GM18858 (cell line): Measurements from ENCODE around the gene SLC16A3.
"Not testable (repeated sequence)": the region's sequence is repeated elsewhere in the genome, so short reads cannot be mapped to it uniquely, and the experiment has no call there.

Experiments
- ATAC-seq: cut with Tn5 transposase; IDR thresholded peaks from one replicate; pipeline ENCODE4 v1.9.1; 2021; ENCODE audit not compliant: unreplicated experiment

SLC16A3 gene

DNA sequence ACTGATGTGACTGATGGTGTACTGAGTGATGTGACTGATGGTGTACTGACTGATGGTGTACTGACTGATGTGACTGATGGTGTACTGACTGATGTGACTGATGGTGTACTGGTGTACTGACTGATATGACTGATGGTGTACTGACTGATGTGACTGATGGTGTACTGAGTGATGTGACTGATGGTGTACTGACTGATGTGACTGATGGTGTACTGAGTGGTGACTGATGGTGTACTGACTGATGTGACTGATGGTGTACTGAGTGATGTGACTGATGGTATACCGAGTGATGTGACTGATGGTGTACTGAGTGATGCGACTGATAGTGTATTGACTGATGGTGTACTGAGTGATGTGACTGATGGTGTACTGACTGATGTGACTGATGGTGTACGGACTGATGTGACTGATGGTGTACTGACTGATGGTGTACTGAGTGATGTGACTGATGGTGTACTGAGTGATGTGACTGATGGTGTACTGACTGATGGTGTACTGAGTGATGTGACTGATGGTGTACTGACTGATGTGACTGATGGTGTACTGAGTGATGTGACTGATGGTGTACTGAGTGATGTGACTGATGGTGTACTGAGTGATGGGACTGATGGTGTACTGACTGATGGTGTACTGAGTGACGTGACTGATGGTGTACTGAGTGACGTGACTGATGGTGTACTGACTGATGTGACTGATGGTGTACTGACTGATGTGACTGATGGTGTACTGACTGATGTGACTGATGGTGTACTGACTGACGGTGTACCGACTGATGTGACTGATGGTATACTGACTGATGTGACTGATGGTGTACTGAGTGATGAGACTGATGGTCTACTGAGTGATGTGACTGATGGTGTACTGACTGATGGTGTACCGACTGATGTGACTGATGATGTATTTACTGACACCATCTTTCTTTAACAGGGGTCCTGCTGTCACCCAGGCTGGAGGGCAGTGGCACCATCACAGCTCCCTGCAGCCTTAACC, 31.4 kb downstream of the SLC16A3 start:
- not testable (repeated sequence) for ATAC-seq

DNA sequence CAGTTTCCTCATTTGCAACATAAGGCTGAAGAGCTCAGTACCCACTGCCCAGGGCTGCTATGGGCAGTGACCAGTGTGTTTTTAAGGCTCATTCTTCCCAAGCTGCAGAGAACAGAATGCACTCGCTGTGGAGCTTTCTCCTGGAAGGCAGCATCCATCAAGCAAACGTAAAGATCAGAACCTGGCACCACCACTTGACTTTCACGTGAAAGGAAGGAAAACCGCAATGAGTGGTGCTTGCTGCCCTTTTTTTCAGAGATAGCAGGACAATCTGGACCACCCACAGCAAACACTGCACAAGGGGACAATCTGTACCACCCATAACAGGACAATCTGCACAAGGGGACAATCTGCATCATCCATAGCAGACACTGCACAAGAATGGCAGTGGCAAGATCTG, 33.5 kb downstream of the SLC16A3 start:
- ATAC-seq, result no peak

DNA sequence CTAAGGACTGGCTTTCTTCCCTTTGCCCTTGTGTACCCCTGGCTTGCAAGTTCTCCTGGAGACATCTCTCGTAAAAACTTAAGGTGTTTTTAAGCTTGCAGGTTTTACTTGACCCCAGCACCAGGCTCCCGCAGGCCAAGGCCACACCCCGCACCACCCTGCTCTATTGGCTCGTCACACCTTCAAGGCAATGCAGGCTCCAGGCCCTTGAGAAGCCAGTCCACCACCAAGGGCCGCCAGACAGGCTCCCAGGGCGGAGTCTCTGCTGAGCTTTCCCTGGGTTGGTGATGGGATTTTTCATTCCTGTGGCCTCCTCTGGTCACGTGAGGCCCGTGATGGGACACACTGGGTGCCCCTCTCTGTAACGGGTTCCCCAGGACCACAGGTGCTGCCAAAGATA, 34.8 kb downstream of the SLC16A3 start:
- no peak for ATAC-seq

DNA sequence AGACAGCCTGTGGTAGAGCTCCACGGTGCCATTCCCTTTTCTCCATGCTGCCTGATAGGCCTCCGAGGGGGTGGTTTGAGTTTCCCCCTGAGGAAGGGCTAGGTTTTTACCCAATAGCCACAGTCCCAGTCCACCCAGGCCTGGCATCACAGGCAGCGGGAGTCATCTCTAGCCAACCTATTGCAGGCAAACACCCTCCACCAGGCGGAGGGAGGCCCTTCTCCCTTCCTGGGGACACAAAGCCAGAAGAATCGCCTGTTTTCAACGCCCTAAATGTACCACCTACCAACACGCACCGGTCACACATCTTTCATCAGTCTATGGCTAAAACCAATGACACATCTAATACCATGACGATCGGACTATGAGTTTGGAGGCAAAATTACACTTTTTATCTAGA, 37.3 kb downstream of the SLC16A3 start:
- ATAC-seq, result no peak

DNA sequence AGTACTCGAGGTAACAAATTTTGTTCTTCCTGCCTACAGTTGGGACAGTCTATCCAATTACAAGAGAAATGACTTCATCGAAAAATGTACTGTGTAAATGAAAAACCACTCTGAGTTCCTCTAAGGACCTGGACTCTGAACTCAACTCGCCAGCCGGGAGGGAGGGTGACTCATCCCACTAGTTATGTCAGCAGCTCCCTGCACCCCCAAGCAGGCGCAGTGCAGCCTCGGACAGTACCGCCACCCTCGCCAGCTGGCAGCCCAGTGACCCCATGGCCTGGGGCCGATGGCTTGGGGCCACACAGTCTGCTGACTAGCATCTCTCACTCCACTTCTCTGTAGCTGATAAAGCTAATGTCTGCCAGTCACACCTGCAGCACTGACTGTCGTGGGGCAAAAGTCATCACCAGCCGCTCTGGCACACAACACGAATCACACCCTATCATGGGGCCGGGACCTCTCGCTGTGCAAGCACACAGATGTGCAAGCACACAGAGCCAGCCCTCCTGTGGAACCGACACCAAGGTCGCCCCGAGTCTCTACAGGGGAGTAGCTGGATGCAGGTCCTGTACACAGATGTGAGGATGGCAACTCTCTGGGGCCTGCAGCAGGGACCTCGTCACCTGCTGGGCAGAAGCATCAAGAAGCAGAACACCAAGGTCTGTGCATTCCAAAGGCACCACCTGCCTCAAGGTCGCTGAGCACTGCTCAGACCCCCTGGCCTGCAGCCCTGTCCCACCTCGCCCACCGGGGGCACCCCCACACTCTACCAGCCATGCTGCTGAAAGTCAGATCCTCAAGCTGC, 38.9 kb downstream of the SLC16A3 start:
- ATAC-seq, result no peak

DNA sequence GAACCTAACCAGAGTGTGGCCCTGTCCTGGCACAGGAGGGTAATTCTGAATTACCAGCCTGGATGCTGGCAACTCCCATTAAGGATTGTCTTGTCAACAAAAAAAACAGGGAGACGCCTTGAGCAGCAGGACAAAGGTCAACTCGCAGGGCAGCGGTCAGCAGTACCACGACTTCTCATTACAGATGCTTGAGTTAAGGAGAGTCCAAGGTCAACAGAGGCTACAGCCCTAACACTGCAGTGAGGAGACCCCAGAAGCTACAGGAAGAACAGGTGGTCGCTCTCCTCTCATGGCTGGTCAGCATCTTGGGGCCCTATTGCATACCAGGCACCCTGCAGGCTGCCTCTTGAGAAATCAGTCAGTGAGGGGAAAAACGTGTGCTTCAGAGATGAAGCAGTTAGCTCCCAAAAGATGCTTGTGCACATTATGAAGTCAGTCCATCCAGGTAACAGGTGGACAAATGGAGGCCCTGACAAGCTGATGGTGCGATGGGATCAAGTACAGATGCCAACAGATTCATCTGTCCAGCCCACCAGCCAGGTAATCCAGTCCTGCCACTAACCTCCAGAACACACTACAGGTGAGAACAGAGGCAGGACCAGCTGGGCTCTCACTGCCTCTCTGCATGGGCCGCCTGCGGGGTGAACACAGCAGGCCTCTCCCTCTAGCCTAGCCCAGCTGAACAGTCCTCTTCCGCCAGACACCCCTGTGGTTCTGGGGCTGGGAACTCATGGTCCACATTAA, 40.5 kb downstream of the SLC16A3 start:
- ATAC-seq, result no peak

DNA sequence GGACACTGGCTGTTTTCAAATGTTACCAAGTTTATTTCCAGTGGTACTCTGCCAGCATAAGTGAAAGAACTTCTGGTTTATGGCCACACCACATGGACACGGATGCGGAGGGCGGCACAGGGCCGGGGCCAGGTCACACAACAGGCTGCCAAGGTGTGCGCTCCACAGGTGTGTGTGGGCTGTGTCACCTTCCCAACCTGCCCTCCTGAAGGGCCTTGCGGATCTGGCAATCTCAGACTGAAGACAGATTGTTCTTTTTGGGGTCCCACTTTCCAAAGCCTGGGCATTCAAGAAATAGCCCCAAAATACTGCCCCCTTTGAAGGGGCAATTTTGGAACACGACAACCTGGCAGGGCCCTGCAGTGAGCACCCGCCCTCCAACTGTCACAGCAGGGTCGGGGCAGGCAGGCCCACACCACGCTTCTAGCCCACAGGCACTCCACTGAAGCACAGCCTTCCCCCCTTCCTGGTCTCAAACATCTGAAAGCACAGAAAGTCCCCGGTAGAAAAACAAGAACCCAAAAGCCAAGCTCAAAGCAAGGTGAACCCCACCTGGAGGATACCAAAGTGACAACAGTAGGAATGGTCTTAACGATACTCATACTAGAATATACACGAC, 41.1 kb downstream of the SLC16A3 start:
- no peak for ATAC-seq

DNA sequence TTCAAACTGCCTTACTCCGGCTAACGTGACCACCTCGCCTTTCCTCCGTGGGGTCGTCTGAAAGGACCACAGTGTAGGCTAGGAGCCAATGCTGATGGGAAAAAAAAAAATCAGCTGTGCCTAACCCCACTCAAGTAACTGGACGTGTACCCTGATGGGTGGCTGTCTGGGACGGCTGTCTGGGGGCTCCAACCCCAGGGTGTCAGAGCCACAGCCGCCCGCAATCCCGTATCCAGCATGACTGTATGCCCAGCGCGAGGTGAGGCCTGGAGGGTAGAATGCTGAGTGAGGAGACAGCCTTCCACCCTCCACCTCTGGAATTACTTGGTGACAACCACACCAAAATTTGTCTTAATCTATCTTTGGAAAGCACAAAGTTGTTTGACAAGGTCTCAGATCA, 41.8 kb downstream of the SLC16A3 start:
- no peak for ATAC-seq

DNA sequence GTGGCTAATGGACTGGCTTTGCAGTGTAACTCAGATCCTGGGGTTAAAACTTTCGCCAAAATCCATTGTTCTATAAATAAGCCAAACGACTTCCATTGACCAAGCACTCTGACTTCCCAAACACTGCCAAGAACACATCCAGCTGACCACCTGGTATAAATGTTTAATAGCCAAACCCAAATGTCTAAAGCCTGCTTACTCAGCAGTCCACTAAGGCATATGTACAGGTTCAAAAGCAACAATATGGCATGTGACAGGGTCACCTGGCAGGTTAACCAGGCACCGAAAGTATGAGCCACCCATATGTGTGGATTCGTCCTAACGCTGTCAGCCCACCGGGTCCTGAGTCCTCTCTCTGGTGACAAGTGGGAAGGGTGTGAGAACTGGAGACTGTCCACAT, 42.6 kb downstream of the SLC16A3 start:
- ATAC-seq, result no peak

DNA sequence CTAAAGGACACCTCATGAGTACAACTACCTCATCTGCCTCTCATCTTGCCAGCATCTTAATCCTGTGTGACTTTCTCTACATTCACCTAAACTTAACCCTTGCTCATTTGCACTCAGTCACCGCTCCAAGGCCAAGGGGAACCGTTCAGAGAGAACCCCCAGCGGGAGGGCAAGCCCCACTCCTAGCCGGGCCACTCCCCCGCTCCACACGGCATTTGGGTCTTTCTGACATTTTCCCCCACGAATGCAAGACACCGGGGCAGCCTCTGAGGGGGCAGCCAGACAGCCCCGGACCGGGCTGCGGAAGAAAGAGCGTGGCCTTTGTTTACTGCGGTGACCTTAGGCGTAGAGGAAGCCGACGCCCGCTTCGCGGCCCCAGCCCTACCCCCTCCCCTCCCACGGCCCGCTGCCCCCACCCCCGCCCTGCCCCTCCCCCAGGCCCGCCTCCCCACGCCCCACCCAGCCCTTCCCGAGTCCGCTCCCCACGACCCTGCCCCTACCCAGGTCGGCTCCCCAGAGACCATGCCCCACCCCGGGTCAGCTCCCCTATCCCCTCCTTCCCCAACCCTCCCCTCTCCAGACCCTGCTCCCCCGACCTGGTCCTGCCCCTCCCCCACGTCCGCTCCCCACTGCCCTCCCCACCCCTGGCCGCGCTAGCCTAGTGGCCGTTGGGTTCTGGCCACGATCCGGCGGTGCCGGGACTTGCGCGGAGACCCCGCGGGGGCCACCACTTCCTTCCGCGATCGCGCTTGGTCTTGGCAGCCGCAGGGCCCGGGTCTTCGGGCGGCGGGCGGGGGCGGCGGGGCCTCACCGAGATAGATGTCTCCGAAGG, 43.9 kb downstream of the SLC16A3 start:
- peak; percentile 11 for ATAC-seq

DNA sequence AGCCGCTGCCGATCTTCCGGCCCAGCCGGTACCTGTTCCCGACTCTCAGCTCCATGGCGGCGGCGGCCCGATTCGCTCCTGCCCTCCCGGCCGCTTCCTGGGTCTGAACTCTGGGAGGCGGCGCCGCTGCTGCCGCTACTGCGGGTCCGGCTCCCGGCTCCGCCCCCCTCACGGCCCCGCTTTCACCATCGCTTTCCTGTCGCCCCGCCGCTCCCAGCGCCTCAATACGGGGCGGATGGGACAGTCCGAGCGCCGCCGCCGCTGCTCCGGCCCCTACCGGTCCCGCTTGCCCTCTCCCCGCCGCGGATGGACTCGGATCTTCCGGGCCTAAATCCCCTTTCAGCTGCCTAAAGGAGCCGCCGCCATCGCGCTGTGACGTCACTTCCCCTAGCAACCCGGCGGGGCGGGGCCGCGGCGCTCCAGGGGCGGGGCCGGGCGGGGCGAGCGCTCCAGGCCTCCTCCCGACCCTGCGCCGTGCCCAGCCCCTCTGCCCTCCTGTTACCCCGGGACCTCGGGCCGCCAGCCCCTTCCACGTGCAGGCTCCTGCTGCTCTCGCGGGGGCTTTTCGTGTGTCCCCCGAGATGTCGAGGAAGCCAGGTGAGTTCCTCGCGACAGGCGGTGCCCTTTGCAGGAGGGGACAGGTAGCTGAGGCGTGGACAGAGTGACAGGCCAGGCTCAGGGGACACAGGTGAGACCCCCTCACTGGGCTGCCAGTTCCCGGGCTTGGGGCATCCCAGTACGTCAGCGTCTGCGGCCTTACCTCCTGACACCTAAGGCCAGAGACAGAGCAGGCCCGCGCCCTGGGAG, 44.7 kb downstream of the SLC16A3 start, which contains the start of gene CSNK1D:
Gene CSNK1D (minus strand): TSS at position 374 of the 807 bp plus-strand sequence. CDS start 319 bp downstream, at position 55.
- peak; percentile 48 for ATAC-seq

DNA sequence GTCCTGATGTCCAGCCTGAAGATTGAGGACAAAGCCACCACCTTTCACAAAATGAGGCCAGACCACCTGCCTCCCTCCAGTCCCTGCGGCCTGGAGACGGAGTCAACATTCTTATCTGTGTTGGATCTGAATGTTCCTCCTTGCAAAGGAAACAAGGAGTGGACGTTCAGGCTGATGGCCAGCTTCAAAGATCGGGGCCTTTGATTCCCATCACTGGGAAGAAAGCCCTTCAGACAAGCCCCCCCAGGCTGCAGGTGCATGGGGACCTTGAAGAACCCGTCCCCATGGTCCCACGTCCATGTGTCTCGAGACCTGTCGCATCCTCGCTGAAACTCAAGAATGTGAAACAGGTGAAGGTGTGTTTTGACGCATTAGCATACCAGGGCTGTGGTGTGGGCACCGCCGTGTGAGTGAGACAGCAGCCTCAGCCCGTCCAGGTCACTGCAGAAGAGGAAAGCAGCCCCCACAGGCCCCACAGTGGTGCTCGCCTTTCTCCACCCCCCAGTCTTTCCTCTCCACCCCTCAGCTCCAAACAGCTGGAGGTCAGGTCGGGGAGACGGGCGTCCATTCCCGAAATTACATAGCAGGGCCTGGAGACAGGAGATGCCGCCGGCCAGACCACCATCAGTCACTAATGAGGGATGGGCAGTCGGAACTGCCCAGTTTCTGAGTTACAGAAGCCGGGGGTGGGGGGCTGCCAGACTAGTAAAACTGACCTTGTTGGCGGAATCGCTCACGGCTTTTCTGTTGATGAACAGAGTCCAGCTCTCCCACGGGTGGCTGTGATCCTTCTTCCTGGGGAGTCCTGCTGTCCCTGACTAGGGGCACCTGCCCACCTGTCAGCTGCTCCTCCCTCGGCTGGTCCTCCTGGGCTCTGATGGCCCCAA, 45.5 kb downstream of the SLC16A3 start:
- no peak for ATAC-seq

DNA sequence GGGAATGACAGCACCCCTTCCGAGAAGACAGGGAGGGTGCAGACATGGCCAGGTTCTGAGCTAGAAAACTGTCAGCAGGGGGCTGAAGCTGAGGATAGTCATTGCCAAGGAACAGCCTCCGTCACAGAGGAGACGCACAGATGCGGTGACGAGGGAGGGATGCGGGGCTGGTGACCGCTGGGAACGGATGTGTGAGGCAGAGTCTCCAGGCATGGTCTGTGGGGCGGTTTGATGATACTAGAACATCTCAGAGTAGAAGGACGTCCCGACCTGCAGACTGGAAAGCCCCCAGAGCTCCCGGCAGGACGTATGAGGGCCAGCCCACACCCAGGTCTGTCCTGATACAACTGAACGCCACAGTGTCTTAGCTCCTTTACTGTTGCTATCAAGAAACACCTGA, 46.5 kb downstream of the SLC16A3 start:
- no peak for ATAC-seq

DNA sequence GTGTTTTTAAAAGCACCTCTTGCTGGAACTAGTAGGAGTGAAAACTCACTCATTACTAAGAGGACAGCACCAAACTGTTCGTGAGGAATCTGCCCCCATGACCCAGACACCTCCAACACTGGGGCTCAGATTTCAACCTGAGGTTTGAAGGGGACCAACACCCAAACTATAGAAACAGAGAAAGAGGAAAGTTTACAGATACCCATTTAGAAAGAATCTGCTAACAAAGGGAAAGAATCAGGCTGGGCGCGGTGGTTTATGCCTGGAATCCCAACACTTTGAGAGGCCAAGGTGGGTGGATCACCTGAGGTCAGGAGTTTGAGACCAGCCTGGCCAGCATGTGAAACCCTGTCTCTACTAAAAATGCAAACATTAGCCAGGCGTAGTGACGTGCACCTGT, 48.1 kb downstream of the SLC16A3 start:
- no peak for ATAC-seq

DNA sequence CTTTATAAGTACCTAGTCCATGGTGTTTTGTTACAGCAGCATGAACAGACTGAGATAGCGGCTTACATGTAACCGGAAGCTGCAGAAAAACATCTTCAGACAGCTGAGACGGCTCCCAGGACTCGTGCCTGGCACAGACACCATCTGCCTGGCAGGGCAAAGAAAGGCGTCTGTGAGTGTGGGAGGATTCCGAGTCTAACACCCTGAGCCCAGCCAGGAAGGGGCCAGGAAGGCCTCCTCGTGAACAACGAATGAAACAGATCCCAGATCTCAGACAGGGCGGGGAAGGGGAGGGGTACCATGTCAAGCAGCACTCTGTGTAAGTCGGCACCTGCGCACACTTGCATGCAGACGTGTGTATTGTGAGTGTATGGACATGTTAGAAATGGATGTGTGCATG, 49.0 kb downstream of the SLC16A3 start:
- no peak for ATAC-seq

DNA sequence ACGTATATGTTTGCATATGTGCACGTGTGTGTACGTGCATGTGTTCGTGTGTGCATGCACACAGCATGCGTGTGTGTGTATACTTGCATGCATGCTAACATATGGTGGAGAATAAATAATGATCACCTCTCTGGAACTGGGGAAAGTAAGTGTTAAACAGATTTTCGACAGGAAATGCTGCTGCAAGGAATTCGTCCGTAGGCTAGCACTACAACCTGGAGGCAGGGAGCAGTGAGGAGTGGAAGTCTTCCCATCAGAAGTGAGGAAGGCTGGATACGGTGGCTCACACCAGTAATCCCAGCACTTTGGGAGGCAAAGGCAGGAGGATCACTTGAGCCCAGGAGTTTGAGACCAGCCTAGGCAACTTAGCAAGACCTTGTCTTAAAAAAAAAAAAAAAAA, 49.5 kb downstream of the SLC16A3 start:
- no peak for ATAC-seq

DNA sequence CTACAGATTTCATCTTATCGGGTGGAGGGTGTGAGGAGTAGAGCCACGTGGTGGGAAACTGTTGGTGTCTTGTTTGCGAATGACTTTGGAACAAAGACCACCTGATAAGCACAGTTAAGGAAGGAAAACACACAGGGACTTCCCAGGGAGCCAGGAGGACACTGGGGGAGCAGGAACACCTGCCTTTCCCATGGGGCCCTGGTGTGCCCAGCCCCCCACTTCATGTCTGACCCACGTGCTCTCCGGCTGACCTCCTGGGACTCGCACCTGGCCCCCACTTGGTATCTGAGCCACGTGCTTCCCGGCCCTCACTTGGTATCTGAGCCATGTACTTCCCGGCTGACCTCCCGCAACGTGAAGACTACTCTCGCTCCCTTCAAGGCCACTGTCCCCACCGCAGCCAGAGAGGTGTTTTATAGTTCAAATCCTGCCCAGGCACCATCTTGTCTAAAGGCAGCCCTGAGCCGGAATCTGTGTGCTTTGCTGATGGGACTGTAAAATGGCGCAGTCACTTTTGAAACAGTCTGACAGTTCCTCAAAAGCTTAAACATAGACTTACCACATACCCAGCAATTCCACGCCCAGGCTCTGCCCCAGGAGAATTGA, 50.0 kb downstream of the SLC16A3 start:
- ATAC-seq, result no peak

DNA sequence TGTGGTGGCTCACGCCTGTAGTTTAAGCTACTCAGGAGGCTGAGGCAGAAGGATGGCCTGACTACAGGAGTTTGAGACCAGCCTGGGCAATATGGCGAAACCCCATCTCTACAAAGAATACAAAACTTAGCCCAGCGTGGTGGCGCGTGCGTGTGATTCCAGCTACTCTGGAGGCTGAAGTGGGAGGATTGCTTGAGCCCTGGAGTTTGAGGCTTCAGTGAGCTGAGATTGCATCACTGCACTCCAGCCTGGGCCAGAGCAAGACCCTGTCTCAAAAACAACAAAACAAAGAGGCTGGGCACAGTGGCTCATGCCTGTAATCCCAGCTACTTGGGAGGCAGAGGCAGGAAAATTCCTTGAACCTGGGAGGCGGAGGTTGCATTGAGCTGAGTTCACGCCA, 51.7 kb downstream of the SLC16A3 start:
- no peak for ATAC-seq
